GM21717 (cell line): ENCODE measurements around the gene FAM240B.

ENCODE experiments used
- ATAC-seq: cut with Tn5 transposase; IDR thresholded peaks from one replicate; pipeline ENCODE4 v1.9.1; 2021; ENCODE audit warnings: mild to moderate bottlenecking, moderate library complexity; ENCODE audit not compliant: unreplicated experiment

Gene FAM240B

GRCh38 chr9:38720083-38720745 lies at the start of gene FAM240B:
Gene FAM240B, minus strand, starts transcription at chr9:38720133. Its CDS starts 16,134 bp downstream, at chr9:38703999.
- ATAC-seq: no peak

GRCh38 chr9:38768351-38768761 lies 48.4 kb upstream of the FAM240B start:
- no peak for ATAC-seq

GRCh38 chr9:38765101-38765500 lies 45.2 kb upstream of the FAM240B start:
- no peak for ATAC-seq

GRCh38 chr9:38761999-38762398 lies 42.1 kb upstream of the FAM240B start:
- no peak for ATAC-seq

GRCh38 chr9:38761339-38761738 lies 41.4 kb upstream of the FAM240B start:
- ATAC-seq: no peak

GRCh38 chr9:38756702-38757101 lies 36.8 kb upstream of the FAM240B start:
- ATAC-seq: no peak

GRCh38 chr9:38747941-38748340 lies 28.0 kb upstream of the FAM240B start:
- no peak for ATAC-seq

GRCh38 chr9:38747067-38747466 lies 27.1 kb upstream of the FAM240B start:
- ATAC-seq: no peak

- no peak for ATAC-seq
Measured at GRCh38 chr9:38746303-38746702, 26.4 kb upstream of the FAM240B start.

- ATAC-seq: no peak
Measured at GRCh38 chr9:38744484-38744883, 24.6 kb upstream of the FAM240B start.

GRCh38 chr9:38737246-38737645 lies 17.3 kb upstream of the FAM240B start:
- ATAC-seq: no peak

- no peak for ATAC-seq
Measured at GRCh38 chr9:38734831-38735230, 14.9 kb upstream of the FAM240B start.

- no peak for ATAC-seq
Measured at GRCh38 chr9:38733503-38733902, 13.6 kb upstream of the FAM240B start.

- no peak for ATAC-seq
Measured at GRCh38 chr9:38732885-38733284, 13.0 kb upstream of the FAM240B start.

- no peak for ATAC-seq
Measured at GRCh38 chr9:38727497-38728001, 7.6 kb upstream of the FAM240B start.

- no peak for ATAC-seq
Measured at GRCh38 chr9:38724754-38725153, 4.8 kb upstream of the FAM240B start.

- no peak for ATAC-seq
Measured at GRCh38 chr9:38718148-38718547, 1.8 kb downstream of the FAM240B start.

- ATAC-seq: no peak
Measured at GRCh38 chr9:38715684-38716083, 4.2 kb downstream of the FAM240B start.

- ATAC-seq: no peak
Measured at GRCh38 chr9:38713426-38713825, 6.5 kb downstream of the FAM240B start.

GRCh38 chr9:38708759-38709158 lies 11.2 kb downstream of the FAM240B start:
- no peak for ATAC-seq

GRCh38 chr9:38707885-38708637 lies 11.9 kb downstream of the FAM240B start:
- ATAC-seq: no peak

- no peak for ATAC-seq
Measured at GRCh38 chr9:38706493-38706892, 13.4 kb downstream of the FAM240B start.
